ENCODE measurements around the gene SHISA4.

DNA sequence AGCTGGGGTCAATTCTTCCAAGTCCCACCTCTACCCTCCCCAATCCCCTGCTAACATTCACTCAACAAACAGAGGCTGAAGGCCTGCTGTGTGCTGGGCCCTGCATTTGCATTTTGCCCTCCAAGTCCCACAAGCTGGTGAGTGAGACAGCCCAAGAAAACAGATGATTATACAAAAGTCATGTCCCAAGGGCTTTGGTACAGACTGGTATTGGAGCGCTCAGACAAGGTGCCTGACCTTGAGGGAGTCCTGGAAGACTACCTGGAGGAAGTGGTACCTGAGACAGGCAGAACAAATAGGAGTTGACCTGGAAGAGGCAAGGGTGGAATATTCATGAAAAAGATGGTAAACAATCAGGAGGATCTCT is 53.4 kb downstream of the SHISA4 start:
- TF ChIP-seq, protein P1, sequence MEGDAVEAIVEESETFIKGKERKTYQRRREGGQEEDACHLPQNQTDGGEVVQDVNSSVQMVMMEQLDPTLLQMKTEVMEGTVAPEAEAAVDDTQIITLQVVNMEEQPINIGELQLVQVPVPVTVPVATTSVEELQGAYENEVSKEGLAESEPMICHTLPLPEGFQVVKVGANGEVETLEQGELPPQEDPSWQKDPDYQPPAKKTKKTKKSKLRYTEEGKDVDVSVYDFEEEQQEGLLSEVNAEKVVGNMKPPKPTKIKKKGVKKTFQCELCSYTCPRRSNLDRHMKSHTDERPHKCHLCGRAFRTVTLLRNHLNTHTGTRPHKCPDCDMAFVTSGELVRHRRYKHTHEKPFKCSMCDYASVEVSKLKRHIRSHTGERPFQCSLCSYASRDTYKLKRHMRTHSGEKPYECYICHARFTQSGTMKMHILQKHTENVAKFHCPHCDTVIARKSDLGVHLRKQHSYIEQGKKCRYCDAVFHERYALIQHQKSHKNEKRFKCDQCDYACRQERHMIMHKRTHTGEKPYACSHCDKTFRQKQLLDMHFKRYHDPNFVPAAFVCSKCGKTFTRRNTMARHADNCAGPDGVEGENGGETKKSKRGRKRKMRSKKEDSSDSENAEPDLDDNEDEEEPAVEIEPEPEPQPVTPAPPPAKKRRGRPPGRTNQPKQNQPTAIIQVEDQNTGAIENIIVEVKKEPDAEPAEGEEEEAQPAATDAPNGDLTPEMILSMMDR (IDR thresholded peaks at IDR 0.05), result no peak
- TF ChIP-seq POLR2A (IDR thresholded peaks at IDR 0.05) (no peak), POLR2AphosphoS5 (IDR thresholded peaks at IDR 0.05) (peak in 1 of 4 donors; percentile 1)
